Stimulated activated naive CD8-positive, alpha-beta T cell treated with anti-CD3 and anti-CD28 coated beads, Interleukin-15, Interleukin-2, amounts not matched to agents 100 ng/mL and 50 ng/mL, for 24 hours (primary cell): ENCODE measurements around the gene SDF2.
"Not testable (repeated sequence)": the region's sequence is repeated elsewhere in the genome, so short reads cannot be mapped to it uniquely, and the experiment has no call there.

Experiments
- H3K27ac Mint-ChIP-seq: one replicate; pipeline ENCODE4 v1.8.0; 2021; ENCODE audit warnings: mild to moderate bottlenecking, mixed read lengths
- H3K27me3 Mint-ChIP-seq: one replicate; pipeline ENCODE4 v1.8.0; 2021; ENCODE audit warnings: mixed read lengths
- H3K36me3 Mint-ChIP-seq: one replicate; pipeline ENCODE4 v1.8.0; 2021; ENCODE audit warnings: low read depth, mixed read lengths
- H3K4me1 Mint-ChIP-seq: one replicate; pipeline ENCODE4 v1.8.0; 2021; ENCODE audit warnings: low read depth, mixed read lengths
- H3K4me3 Mint-ChIP-seq: one replicate; pipeline ENCODE4 v1.8.0; 2021; ENCODE audit warnings: mild to moderate bottlenecking, mixed read lengths
- H3K9me3 Mint-ChIP-seq: one replicate; pipeline ENCODE4 v1.8.0; 2021; ENCODE audit warnings: mixed read lengths

The SDF2 gene

DNA sequence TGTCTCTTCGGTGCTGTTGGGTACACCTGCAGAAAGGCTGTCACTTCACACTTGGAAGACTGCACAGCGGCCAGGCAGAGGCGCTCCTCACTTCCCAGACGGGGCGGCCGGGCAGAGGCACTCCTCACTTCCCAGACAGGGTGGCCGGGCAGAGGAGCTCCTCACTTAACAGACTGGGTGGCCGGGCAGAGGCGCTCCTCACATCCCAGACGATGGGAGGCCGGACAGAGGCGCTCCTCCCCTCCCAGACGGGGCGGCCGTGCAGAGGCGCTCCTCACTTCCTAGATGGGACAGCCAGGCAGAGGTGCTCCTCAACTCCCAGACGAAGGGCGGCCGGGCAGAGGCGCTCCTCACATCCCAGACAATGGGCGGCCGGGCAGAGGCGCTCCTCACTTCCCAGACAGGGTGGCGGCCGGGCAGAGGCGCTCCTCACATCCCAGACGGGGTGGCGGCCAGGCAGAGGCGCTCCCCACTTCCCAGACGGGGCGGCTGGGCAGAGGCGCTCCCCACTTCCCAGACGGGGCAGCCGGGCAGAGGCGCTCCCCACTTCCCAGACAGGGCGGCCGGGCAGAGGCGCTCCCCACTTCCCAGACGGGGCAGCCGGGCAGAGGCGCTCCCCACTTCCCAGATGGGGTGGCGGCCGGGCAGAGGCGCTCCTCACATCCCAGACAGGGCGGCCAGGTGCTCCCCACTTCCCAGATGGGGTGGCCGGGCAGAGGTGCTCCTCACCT is 2.8 kb downstream of the SDF2 start:
- not testable (repeated sequence) for H3K27ac Mint-ChIP-seq, H3K27me3 Mint-ChIP-seq, H3K4me3 Mint-ChIP-seq, H3K9me3 Mint-ChIP-seq
- Mint-ChIP-seq H3K36me3 (peaks cover 54% of the 10 kb centered on the region), H3K4me1 (peaks cover 40% of the 10 kb centered on the region)

DNA sequence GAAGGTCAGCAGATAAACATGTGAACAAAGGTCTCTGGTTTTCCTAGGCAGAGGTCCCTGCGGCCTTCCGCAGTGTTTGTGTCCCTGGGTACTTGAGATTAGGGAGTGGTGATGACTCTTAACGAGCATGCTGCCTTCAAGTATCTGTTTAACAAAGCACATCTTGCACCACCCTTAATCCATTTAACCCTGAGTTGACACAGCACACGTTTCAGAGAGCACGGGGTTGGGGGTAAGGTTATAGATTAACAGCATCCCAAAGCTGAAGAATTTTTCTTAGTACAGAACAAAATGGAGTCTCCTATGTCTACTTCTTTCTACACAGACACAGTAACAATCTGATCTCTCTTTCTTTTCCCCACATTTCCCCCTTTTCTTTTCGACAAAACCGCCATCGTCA is 3.4 kb downstream of the SDF2 start:
- Mint-ChIP-seq H3K4me1 (peaks cover 34% of the 10 kb centered on the region), H3K36me3 (peaks cover 48% of the 10 kb centered on the region)
- H3K9me3 Mint-ChIP-seq, H3K27me3 Mint-ChIP-seq, H3K27ac Mint-ChIP-seq, H3K4me3 Mint-ChIP-seq: not testable (repeated sequence)

DNA sequence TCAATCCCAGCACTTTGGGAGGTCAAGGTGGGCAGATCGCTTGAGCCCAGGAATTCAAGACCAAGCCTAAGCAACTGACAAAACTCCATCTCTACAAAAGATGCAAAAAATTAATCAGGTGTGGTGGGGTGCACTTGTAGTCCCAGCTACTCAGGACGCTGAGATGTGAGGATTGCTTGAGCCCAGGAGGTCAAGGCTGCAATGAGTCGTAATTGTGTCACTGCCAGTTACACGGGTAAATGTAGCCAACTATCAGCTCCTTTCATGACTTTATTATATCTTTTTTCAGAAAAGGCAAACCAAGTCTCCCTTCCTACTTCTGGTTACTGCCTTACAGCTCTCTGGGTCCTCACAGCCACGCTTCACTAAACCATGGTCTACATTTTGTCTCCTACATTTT is 4.0 kb downstream of the SDF2 start:
- H3K4me1 Mint-ChIP-seq = peaks cover 29% of the 10 kb centered on the region
- peaks cover 43% of the 10 kb centered on the region for H3K36me3 Mint-ChIP-seq
- H3K27ac Mint-ChIP-seq = no peak overlapping the region
- H3K4me3 Mint-ChIP-seq = no peak overlapping the region
- no peaks in the 10 kb centered on the region for H3K9me3 Mint-ChIP-seq
- H3K27me3 Mint-ChIP-seq = no peaks in the 10 kb centered on the region

DNA sequence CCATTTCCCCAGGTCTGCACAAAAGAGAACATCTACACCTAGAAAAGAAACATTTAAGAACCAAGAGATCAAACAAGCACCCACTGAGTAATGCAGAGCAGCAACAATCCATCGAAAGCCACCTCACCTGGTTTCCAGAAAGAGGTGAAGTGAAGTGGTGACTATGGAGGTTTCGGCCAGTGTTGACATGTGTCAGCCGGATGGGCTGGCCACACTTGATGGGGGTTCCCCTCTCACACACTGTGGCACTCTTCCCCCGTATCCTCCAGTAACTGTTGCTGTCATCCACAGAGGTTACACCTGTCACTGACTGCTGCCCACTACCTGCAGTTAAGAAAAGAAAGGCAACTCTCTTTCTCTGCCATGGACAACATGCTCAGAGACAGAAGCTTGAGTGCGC is 6.5 kb downstream of the SDF2 start:
- H3K27me3 Mint-ChIP-seq = no peaks in the 10 kb centered on the region
- peaks cover 12% of the 10 kb centered on the region for H3K4me1 Mint-ChIP-seq
- H3K4me3 Mint-ChIP-seq = no peak overlapping the region
- peak overlapping the region; percentile 20 for H3K27ac Mint-ChIP-seq
- H3K36me3 Mint-ChIP-seq = peaks cover 33% of the 10 kb centered on the region
- H3K9me3 Mint-ChIP-seq = no peaks in the 10 kb centered on the region

DNA sequence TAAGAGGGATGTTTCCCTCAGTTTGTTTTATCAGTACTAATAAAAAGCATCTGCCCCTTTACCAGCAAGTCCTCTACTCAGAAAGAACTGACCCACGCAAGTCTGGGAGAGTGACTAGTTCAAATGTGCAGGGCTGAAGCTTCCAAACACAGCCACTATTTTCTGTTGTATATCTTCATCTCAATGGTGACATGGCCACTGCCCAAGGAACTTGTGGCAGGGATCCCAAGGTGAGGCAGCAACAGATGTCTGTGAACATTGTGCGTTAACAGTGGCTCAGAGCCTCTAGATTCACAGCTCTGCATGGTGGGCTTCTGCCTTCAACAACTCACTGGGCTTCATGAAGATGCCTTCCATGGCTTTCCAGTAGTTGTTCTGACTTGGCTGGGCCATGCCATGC is 13.0 kb downstream of the SDF2 start:
- Mint-ChIP-seq H3K4me1 (peaks cover 26% of the 10 kb centered on the region), H3K36me3 (peaks cover 25% of the 10 kb centered on the region), H3K27me3 (no peaks in the 10 kb centered on the region), H3K4me3 (no peak overlapping the region), H3K9me3 (no peaks in the 10 kb centered on the region), H3K27ac (no peak overlapping the region)

DNA sequence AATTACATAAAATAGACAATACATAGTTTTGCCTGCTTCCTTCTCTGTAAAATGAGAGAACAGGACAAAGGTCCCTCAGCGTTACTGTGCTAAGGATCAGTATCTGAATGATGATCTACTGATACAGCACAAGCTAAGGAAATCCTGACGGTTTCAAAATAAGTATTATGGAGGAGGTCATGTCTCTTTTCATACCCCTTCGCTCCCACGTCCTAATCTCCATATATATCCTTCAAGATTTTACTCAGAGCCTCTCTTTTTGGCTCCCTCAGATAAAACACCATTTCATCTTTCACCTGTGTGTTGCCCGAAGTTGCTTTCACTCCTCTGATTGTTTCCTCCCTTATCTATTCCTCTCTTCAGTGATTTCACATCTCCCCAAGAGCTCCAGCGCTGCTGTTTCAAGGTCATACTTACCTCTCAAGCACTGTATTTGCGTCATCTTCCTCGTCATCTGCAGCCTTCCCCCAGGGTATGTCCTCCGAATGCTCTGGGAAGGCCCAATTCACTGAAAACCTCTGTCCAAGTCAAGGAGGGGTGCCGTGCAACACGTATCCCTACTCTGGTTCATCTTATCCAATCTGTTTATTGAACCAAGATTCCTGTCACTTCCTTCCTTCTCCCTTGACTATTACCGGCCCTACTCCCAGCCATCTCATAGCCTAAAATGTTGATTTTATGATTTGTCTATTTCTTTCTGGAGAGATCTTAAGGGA is 15.5 kb downstream of the SDF2 start:
- no peaks in the 10 kb centered on the region for H3K27me3 Mint-ChIP-seq
- H3K4me3 Mint-ChIP-seq = peak overlapping the region; percentile 97
- H3K9me3 Mint-ChIP-seq = no peaks in the 10 kb centered on the region
- peak overlapping the region; percentile 78 for H3K27ac Mint-ChIP-seq
- H3K4me1 Mint-ChIP-seq = peaks cover 38% of the 10 kb centered on the region
- peaks cover 47% of the 10 kb centered on the region for H3K36me3 Mint-ChIP-seq

DNA sequence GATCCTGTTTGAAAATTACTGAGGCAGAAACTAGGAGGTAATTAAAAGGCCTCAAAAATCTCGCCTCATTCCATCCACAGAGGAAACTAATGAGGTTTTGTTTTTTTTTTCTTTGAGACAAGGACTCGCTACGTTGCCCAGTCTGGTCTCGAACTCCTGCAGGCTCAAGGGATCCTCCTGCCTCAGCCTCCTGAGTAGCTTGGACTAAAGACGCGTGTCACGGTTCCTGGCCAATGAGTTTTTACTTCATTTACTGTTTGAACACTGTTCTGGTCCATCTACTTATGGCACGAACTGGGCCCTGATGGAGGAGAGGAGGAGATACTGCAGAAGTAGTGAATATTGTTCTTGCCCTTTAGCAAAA is 16.1 kb downstream of the SDF2 start:
- H3K36me3 Mint-ChIP-seq = peaks cover 54% of the 10 kb centered on the region

DNA sequence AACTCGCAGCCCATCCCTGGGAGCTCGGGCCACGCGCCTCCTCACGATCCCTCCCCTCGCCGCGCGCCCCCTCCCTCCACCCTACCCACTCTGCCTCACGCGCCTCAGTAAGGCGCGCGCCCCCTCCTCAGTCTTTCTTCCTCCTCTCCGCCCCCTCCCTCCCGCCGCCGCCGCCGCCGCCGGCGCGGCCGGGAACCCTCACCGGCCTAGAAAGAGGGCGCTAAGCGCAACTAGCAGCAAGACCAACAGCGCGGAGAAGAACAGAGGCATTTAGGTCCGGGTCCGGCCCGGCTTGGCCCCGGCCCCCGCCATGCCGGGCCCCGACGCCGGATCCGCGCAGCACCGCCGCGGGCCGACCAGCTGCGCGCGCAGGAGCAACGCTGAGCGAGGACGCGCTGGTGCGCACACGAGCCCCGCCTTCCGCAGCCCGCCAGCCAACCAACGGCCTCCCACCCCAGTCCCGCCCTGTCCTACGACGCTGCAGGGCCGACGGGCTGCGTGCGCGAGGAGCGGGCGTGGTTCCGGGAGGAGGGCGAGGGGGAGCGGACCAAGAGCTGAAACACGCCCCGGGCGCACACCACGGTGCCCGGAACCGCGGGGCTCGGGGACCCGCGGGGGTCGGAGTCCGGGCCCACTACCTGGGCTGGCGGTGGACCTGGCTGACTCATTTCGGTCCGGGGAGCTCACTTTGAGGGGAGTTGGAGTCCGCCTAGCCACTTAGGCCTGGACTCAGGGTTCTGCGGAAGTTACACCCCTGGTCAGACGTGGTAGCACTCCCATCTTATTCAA is 16.7 kb downstream of the SDF2 start, which contains the start of gene BLTP2:
Gene BLTP2 (minus strand): TSS at position 372 of the 789 bp plus-strand sequence. CDS start 102 bp downstream, at position 270.
- no peaks in the 10 kb centered on the region for H3K27me3 Mint-ChIP-seq
- peak within 1 kb of the TSS; percentile 94 for H3K27ac Mint-ChIP-seq
- peaks cover 38% of the 10 kb centered on the region for H3K4me1 Mint-ChIP-seq
- H3K36me3 Mint-ChIP-seq = peaks cover 58% of the 10 kb centered on the region
- H3K9me3 Mint-ChIP-seq = no peaks in the 10 kb centered on the region
- H3K4me3 Mint-ChIP-seq = peak within 1 kb of the TSS; percentile 97

More for the DNA sequence above, 16.1 kb downstream of the SDF2 start:
- H3K4me3 Mint-ChIP-seq = peak overlapping the region; percentile 97
- H3K27ac Mint-ChIP-seq = peak overlapping the region; percentile 78
- no peaks in the 10 kb centered on the region for H3K27me3 Mint-ChIP-seq
- H3K9me3 Mint-ChIP-seq = no peaks in the 10 kb centered on the region
- peaks cover 38% of the 10 kb centered on the region for H3K4me1 Mint-ChIP-seq

DNA sequence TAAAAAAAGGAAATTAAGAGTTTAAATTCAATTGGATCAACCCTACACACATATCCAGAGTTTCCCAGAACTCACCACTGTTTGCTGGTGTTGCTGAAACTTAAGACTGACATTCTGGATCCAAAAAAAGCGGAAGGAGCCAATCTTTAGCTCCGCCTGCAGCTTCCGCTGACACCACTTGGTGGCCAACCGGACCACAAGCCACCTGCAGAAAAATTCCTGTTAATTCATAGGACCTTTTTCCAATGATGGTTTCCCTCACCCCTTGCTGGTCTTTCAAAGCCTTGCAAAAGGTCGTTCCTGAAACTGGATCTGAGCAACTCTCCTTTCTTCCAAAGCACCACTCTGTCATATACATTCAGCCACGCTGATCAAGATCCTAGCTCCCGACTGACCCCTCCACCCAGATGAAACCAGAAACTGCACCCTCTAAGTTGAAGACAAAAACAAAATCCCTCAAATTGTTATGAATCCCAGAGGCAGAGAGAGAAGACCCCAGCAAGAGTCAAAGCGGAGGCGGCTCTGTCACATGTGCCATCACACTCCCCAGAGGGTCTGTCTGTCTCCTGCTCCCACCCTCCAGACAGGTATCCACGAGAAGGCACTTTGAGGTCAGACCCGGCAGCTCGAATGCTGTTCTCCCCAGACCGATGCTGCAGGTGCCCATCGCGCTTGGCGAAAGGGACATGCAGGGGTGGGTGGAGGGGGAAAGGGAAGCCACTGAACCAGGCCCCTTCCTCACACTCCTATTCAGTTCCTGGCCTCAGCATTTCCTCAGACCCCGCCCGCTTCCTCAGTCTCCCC is 17.5 kb downstream of the SDF2 start:
- Mint-ChIP-seq H3K27ac (peak overlapping the region; percentile 94), H3K36me3 (peaks cover 64% of the 10 kb centered on the region), H3K27me3 (no peaks in the 10 kb centered on the region), H3K9me3 (no peaks in the 10 kb centered on the region), H3K4me3 (peak overlapping the region; percentile 97), H3K4me1 (peaks cover 45% of the 10 kb centered on the region)

DNA sequence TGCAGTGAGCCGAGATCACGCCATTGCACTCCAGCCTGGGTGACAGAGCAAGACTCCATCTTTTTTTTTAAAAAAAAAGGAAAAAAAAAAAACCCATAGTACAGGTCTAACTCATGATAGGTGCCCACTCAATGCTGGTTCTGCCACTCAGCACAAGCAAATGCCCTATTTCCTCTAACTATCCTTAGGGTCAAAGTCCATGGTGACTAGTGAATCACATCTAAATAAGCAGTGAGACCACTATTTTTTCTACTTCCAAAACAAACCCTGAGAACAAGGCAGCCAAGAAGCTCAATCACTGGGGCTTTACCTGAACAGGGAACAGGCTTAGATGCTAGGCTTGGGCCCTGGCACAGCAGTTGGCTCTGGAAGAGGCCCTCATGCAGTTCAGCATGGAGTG is 20.1 kb downstream of the SDF2 start:
- Mint-ChIP-seq H3K4me1 (peaks cover 43% of the 10 kb centered on the region), H3K27ac (no peak overlapping the region), H3K4me3 (no peak overlapping the region), H3K27me3 (no peaks in the 10 kb centered on the region), H3K36me3 (peaks cover 69% of the 10 kb centered on the region), H3K9me3 (no peaks in the 10 kb centered on the region)

DNA sequence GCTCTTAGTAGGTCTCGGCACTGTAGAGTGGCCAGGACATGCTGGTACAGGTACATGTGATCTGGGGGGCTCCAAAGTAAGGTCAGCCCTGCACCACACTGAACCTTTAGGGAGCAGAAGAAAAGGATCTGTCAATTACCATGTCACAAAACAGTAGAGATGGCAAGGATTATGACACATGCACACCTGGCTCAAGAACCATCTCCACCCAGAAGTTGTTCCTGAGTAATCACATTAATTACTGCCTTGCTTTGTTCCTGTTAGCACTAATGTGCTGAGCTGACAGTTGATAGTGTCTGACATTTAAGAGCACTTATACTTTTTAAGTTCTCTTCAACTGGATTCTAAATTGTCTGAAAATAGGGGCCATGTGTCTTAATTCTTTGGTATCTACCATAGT is 26.2 kb downstream of the SDF2 start:
- Mint-ChIP-seq H3K36me3 (peaks cover 89% of the 10 kb centered on the region), H3K9me3 (no peaks in the 10 kb centered on the region), H3K4me1 (peaks cover 14% of the 10 kb centered on the region), H3K4me3 (no peak overlapping the region), H3K27me3 (no peaks in the 10 kb centered on the region), H3K27ac (no peak overlapping the region)

DNA sequence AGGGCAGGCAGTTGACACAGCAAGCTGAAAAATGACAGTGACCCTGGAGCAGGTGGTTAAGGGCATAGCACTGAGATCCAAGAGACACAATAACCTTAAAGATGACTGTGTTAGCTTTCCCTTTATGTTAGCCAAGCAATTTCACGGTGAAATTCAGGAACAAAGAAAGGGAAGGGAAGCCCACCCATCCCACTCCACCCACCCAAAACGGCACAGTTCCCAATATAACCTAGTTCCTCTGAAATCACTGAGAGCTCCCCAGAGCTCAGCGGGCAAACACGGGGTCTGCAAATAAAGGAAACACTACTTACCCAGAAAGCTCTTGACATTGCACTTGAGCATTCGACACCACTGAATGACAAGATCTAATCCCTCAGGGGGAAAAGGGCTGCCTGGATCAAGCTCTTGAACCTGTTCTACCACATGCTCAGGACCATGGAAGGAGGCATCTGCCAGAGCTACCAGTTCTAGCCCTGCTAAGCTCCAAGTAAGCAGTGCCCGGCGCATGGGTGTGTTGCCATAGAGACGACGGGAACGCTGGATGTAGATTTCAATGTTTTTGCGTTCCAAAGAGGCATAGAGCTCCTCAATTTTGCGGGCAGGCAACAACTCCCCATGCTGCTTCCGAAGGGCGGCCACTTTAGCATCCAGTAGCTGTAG is 27.4 kb downstream of the SDF2 start:
- Mint-ChIP-seq H3K27ac (no peak overlapping the region), H3K27me3 (no peaks in the 10 kb centered on the region), H3K4me1 (peaks cover 8% of the 10 kb centered on the region), H3K9me3 (no peaks in the 10 kb centered on the region), H3K36me3 (peaks cover 80% of the 10 kb centered on the region), H3K4me3 (no peak overlapping the region)

DNA sequence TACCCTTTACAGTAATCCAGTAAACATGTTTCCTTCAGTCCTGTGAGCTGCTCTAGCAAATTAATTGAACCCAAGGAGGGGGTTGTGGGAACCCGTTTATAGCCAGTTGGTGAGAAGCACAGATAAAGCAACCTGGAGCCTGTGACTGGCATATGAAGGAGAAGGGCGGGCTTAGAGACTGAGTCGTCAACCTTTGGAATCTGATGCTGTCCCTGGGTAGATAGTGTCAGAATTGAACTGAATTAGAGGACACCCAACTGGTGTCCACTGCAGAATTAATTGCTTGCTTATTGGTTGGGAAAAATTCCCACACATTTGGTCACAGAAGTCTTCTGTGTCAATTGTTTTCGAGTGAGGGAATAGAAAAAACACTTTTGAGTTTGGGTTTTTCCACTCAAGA is 34.9 kb downstream of the SDF2 start:
- Mint-ChIP-seq H3K36me3 (peaks cover 70% of the 10 kb centered on the region), H3K4me1 (peaks cover 7% of the 10 kb centered on the region), H3K4me3 (no peak overlapping the region), H3K9me3 (no peaks in the 10 kb centered on the region), H3K27ac (peak overlapping the region; percentile 76), H3K27me3 (no peaks in the 10 kb centered on the region)

DNA sequence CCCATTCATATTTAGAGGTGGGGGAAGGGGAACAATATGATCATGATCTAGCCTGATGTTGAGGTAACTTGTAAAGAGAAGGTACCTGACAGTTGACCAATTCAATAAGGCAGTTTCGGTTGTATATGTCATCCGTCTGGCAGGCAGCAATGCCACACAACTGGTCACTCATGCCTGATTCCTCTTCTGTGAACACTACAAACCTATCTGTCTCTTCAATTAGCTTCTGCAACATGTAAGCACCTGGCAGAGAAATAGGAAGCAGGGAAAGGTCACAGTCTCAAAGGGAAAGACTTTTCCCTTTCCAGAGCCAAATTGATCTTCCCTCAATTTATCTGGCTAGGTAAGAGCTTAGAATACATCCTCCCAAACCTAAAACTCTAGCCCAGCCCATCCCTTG is 37.6 kb downstream of the SDF2 start:
- H3K36me3 Mint-ChIP-seq = peaks cover 84% of the 10 kb centered on the region
- no peaks in the 10 kb centered on the region for H3K9me3 Mint-ChIP-seq
- H3K4me3 Mint-ChIP-seq = no peak overlapping the region
- H3K27ac Mint-ChIP-seq = no peak overlapping the region
- peaks cover 7% of the 10 kb centered on the region for H3K4me1 Mint-ChIP-seq
- H3K27me3 Mint-ChIP-seq = no peaks in the 10 kb centered on the region
